Left lung (tissue), 10 donors: ENCODE results near the gene PPP4C. TPM values are rescaled to one million over a fixed set of nuclear protein-coding genes. Genes with fewer than 3 reads are reported as not detected.
A peak's percentile ranks its signal among the peaks of the same experiment; 100 is the strongest.

Experiments used
- ATAC-seq: fragments of 200-7000 bp; cut with Tn5 transposase; one replicate; pipeline ENCODE4 v1.9.1; 2020; ENCODE audit warnings: moderate library complexity
- DNase-seq, 4 donors: peaks; one replicate each; pipeline ENCODE4 v3.0.0-alpha.2; 2013 to 2020
- H3K27ac ChIP-seq, 2 donors: fragments of 200-600 bp; sonication (generic) in 1 of 2; one replicate each; pipeline versions ENCODE4 v1.5.0 to v1.8.0; 2020 to 2021
- H3K27me3 ChIP-seq, 2 donors: fragments of 200-600 bp; sonication (generic) in 1 of 2; one replicate each; pipeline versions ENCODE4 v1.5.0 to v1.8.0; 2020 to 2021
- H3K36me3 ChIP-seq, 2 donors: fragments of 200-600 bp; sonication (generic) in 1 of 2; one replicate each; pipeline versions ENCODE4 v1.5.0 to v1.8.0; 2020 to 2021
- H3K4me1 ChIP-seq, 2 donors: fragments of 200-600 bp; one replicate each; pipeline ENCODE4 v1.8.0; 2021
- H3K4me3 ChIP-seq, 2 donors: fragments of 200-600 bp; sonication (generic) in 1 of 2; one replicate each; pipeline versions ENCODE4 v1.5.0 to v1.8.0; 2020 to 2021; ENCODE audit warnings: mild to moderate bottlenecking in 1 of 2
- H3K9me3 ChIP-seq, 2 donors: fragments of 200-600 bp; sonication (generic) in 1 of 2; one replicate each; pipeline versions ENCODE4 v1.5.0 to v1.8.0; 2020 to 2021
- intact Hi-C, 2 donors: fragments of 100-400 bp; cut with DNase I; formaldehyde crosslinking; loops; one replicate each; pipeline versions ENCODE4 v1.11.2 to v1.14.2; 2022
- polyA plus RNA-seq, 6 donors: library from polyadenylated mRNA; unstranded; fragments of 120-200 nt; gene quantifications; one replicate each; pipeline ENCODE4 v1.2.1, GENCODE V29; 2013; ENCODE audit not compliant: insufficient read length in 6 of 6
- total RNA-seq, 2 donors: library from RNA; stranded (reverse); fragmentation: NEBNext Ultra II Directional; extraction: Animal tissue kit (Norgen Biotek cat#: 25700); gene quantifications; one replicate each; pipeline ENCODE4 v1.2.1, GENCODE V29; 2021
- TF ChIP-seq, protein P1 (sequence below), 2 donors: fragments of 200-600 bp; sonication (generic) in 1 of 2; IDR thresholded peaks; one replicate each; pipeline versions ENCODE4 v1.5.0 to v1.8.0; 2021; ENCODE audit warnings: antibody characterized with exemption in 2 of 2
- donor health status: DM: no; HTN: yes; CAD: no.
- donor health status: DM: no; HTN: no; CAD: no.

PPP4C gene
- total and polyA plus RNA-seq, 8 donors: 62.0 to 89.8 (median 76.9) TPM

DNA sequence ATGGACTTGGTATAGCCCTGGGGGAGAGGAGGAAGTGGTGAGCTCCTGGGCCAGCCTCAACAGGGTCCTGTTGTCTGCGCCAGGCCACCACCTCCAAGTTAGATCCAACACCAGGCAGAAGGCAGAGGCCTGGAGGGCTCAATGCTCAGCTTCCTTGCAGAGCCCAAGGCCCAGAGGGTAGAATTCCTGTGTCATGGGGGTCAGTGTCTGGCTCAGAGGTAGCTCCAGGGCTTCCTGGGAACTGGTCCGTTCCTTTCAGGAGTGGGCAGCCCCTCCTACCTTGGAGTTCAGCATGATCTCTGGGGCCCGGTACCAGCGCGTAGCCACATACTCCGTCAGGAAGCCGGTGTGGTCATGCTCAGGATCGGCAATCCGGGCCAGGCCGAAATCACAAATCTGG, 42.0 kb downstream of the PPP4C start:
- Histone ChIP-seq H3K4me3 (no peak overlapping the region), H3K27ac (no peak overlapping the region), H3K4me1 (peaks cover 4 to 50% of the 10 kb centered on the region in 2 donors), H3K27me3 (no peaks in the 10 kb centered on the region), H3K36me3 (peaks cover 0 to 70% of the 10 kb centered on the region in 2 donors), H3K9me3 (no peaks in the 10 kb centered on the region)
- no peak for DNase-seq
- no peak for ATAC-seq
- TF ChIP-seq, protein P1, sequence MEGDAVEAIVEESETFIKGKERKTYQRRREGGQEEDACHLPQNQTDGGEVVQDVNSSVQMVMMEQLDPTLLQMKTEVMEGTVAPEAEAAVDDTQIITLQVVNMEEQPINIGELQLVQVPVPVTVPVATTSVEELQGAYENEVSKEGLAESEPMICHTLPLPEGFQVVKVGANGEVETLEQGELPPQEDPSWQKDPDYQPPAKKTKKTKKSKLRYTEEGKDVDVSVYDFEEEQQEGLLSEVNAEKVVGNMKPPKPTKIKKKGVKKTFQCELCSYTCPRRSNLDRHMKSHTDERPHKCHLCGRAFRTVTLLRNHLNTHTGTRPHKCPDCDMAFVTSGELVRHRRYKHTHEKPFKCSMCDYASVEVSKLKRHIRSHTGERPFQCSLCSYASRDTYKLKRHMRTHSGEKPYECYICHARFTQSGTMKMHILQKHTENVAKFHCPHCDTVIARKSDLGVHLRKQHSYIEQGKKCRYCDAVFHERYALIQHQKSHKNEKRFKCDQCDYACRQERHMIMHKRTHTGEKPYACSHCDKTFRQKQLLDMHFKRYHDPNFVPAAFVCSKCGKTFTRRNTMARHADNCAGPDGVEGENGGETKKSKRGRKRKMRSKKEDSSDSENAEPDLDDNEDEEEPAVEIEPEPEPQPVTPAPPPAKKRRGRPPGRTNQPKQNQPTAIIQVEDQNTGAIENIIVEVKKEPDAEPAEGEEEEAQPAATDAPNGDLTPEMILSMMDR (IDR thresholded peaks at IDR 0.05): no peak
- intact Hi-C loops: no loop called here

DNA sequence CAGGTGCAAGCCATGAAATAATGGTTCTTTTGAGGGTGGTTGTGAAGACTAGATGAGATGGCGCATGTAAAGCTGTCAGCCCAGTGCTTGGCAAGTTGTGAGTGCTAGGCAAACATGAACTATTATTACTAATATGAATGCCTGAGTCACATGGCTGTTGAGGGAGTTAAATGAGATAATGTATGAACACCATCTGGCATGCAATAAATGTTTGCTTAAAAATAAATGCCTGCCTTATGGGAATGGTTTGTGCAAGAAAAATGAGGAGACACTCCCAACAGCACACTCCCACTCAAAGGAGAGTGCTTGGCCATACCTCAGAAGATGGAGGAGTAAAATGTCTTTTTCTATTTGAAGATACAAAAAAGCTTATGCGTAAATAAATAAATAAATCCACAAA, 43.6 kb downstream of the PPP4C start:
- Histone ChIP-seq H3K27me3 (no peaks in the 10 kb centered on the region), H3K9me3 (no peaks in the 10 kb centered on the region), H3K4me3 (no peak overlapping the region), H3K36me3 (peaks cover 0 to 58% of the 10 kb centered on the region in 2 donors), H3K4me1 (peaks cover 7 to 41% of the 10 kb centered on the region in 2 donors), H3K27ac (peak overlapping the region in 1 of 2 donors; percentile 87)
- TF ChIP-seq, protein P1 (IDR thresholded peaks at IDR 0.05): no peak
- intact Hi-C loops: no loop called here
- ATAC-seq (no peak), DNase-seq (no peak)

DNA sequence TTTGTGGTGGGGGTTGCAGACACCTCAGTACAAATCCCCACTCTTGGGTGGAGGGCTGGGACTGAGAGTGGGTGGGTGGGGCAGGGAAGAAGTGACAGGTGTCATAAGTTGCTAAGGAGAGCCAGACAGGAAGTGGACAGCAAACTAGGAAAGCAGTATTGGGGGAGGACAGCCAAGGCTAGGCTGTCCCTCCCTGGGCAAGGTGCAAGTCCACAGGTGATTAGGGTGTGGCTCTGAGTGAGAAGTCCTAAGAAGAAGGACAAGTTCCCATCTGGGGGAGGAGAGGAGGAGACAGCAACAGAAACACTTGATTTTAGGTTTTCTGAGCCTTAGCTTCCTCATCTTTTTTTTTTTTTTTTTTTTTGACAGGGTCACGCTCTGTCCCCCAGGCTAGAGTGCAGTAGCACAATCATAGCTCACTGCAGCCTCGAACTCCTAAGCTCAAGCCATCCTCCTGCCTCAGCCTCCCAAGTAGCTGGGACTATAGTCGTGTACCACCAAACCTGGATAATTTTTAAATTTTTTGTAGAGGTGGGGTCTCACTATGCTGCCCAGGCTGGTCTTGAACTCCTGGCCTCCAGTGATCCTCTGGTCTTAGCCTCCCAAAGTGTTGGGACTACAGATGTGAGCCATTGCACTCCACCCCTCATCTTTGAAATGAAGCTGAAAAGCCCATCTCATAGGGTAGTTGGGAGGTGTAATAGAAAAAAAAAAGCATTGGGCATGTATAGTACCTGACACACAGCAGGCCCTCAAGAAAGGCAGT, 44.7 kb downstream of the PPP4C start:
- TF ChIP-seq, protein P1 (IDR thresholded peaks at IDR 0.05): no peak
- Histone ChIP-seq H3K36me3 (peaks cover 0 to 47% of the 10 kb centered on the region in 2 donors), H3K27me3 (no peaks in the 10 kb centered on the region), H3K27ac (peak overlapping the region; percentile 87), H3K4me3 (no peak overlapping the region), H3K9me3 (no peaks in the 10 kb centered on the region), H3K4me1 (peaks cover 7 to 36% of the 10 kb centered on the region in 2 donors)
- no peak for DNase-seq
- no peak for ATAC-seq
- intact Hi-C loops: no loop called here

DNA sequence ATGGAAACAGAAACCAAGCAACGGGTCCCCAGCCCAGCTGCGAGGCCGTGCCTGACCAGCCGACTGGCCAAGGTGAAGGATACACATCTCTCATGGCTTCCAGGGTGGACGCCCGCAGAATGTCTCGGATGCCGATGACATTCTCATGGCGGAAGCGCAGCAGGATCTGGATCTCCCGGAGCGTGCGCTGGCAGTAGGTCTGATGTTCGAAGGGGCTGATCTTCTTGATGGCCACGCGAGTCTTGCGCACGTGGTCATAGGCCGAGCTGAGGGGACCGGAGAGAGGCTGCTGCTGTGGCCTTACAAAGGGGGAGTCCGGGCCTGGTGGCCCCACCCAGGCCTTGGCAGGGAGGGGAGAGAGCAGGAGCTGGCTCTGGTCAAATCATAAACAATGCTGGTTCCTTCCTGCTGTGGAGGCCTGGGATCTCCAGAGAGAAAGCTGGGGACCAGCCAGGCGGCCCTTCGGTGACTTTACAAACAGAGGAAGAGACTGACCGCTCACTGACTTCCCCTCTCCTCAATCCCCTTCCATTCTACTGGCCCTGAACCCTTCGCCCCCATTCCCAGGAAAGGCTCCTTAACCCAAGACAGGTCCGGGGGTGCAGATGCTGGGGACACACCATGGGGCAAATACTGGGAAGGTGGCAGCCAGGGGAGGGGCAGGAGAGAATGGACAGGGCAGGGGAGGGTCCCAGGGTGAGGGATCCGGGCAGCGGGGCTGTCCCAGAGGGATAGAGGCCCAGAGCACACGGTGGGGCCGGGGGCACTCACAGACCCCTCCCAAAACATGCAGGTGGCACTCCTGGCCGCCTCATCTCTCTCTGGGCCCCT, 46.2 kb downstream of the PPP4C start:
- ATAC-seq (peak; percentile 14), DNase-seq (peak in 3 of 4 donors; percentile 43 to 80 (median 55))
- Histone ChIP-seq H3K27ac (peak overlapping the region; percentile 87), H3K9me3 (no peaks in the 10 kb centered on the region), H3K27me3 (no peaks in the 10 kb centered on the region), H3K4me1 (peaks cover 7 to 36% of the 10 kb centered on the region in 2 donors), H3K4me3 (peak overlapping the region; percentile 74 to 93), H3K36me3 (peaks cover 0 to 32% of the 10 kb centered on the region in 2 donors)
- TF ChIP-seq, protein P1 (IDR thresholded peaks at IDR 0.05): no peak
- intact Hi-C loops: no loop called here
